Activated T-helper 1 cell treated with anti-CD3 and anti-CD28 coated beads, Interleukin-12 subunit alpha, Interleukin-12 subunit beta, Interleukin-2, Interleukin-4 antibody, amounts not matched to agents 30 ng/mL and 10 ng/mL and 1 ng/mL, durations not matched to agents 14 hours and 24 hours and 36 hours (primary cell): ENCODE results near the gene OTOG. TPM values are rescaled to one million over a fixed set of nuclear protein-coding genes. Genes with fewer than 3 reads are reported as not detected.

Experiments used
- DNase-seq: peaks from one replicate; pipeline ENCODE4 v3.0.0; 2021; ENCODE audit warnings: low spot score
- H3K27ac Mint-ChIP-seq: one replicate; pipeline ENCODE4 v1.8.0; 2021; ENCODE audit warnings: mild to moderate bottlenecking, mixed read lengths
- H3K27me3 Mint-ChIP-seq: one replicate; pipeline ENCODE4 v1.8.0; 2022; ENCODE audit warnings: mild to moderate bottlenecking, moderate library complexity, mixed read lengths; ENCODE audit not compliant: insufficient read depth
- H3K36me3 Mint-ChIP-seq: one replicate; pipeline ENCODE4 v1.8.0; 2021; ENCODE audit warnings: low read depth, mixed read lengths
- H3K4me1 Mint-ChIP-seq: one replicate; pipeline ENCODE4 v1.8.0; 2021; ENCODE audit warnings: low read depth, mixed read lengths
- H3K4me3 Mint-ChIP-seq: one replicate; pipeline ENCODE4 v1.8.0; 2021; ENCODE audit warnings: mild to moderate bottlenecking, moderate library complexity, mixed read lengths
- H3K9me3 Mint-ChIP-seq: one replicate; pipeline ENCODE4 v1.8.0; 2021; ENCODE audit warnings: mixed read lengths
- intact Hi-C: fragments of 100-400 bp; cut with micrococcal nuclease; formaldehyde crosslinking; loops from one replicate; pipeline ENCODE4 v1.15.1; 2024
- total RNA-seq: library from RNA; stranded (reverse); gene quantifications from 2 replicates; pipeline ENCODE4 v1.2.3, GENCODE V29; 2022

OTOG gene
- total RNA-seq, 1 donor from 2014 or later: not detected

- no peak overlapping the region for H3K27ac Mint-ChIP-seq
- no peaks in the 10 kb centered on the region for H3K9me3 Mint-ChIP-seq
- no peaks in the 10 kb centered on the region for H3K36me3 Mint-ChIP-seq
- peaks cover 32% of the 10 kb centered on the region for H3K27me3 Mint-ChIP-seq
- H3K4me1 Mint-ChIP-seq: no peaks in the 10 kb centered on the region
- no peak for DNase-seq
- H3K4me3 Mint-ChIP-seq: no peak overlapping the region
- intact Hi-C loops: no loop called here
These were observed 147.5 kb downstream of the OTOG start for GRCh38 chr11:17694494-17695110.

GRCh38 chr11:17695454-17696441, 148.7 kb downstream of the OTOG start:
- intact Hi-C loops: no loop called here
- H3K36me3 Mint-ChIP-seq: no peaks in the 10 kb centered on the region
- no peak overlapping the region for H3K4me3 Mint-ChIP-seq
- DNase-seq: no peak
- H3K27me3 Mint-ChIP-seq: peaks cover 32% of the 10 kb centered on the region
- H3K27ac Mint-ChIP-seq: no peak overlapping the region
- H3K9me3 Mint-ChIP-seq: no peaks in the 10 kb centered on the region
- H3K4me1 Mint-ChIP-seq: no peaks in the 10 kb centered on the region

- DNase-seq: no peak
- peaks cover 31% of the 10 kb centered on the region for H3K27me3 Mint-ChIP-seq
- intact Hi-C loops: no loop called here
- H3K27ac Mint-ChIP-seq: no peak overlapping the region
- H3K36me3 Mint-ChIP-seq: no peaks in the 10 kb centered on the region
- no peaks in the 10 kb centered on the region for H3K4me1 Mint-ChIP-seq
- no peaks in the 10 kb centered on the region for H3K9me3 Mint-ChIP-seq
- no peak overlapping the region for H3K4me3 Mint-ChIP-seq
These were observed 149.7 kb downstream of the OTOG start for GRCh38 chr11:17696741-17697140.

Other genes starting within 250 kb of the OTOG start
- 8.2 and 8.6 TPM in 2 replicates for gene NCR3LG1, start 195.5 kb upstream of the OTOG start, total RNA-seq
- 1.4 and 1.6 TPM in 2 replicates for gene KCNJ11, start 158.6 kb upstream of the OTOG start, total RNA-seq
- 0.31 TPM in 1 of 2 replicates, not detected in the other for gene ABCC8, start 70.4 kb upstream of the OTOG start, total RNA-seq
- gene USH1C, start 2.8 kb upstream of the OTOG start, total RNA-seq: not detected in 2 replicates
- gene MYOD1, start 172.3 kb downstream of the OTOG start, total RNA-seq: not detected in 2 replicates
- not detected in 2 replicates for gene KCNC1, start 187.5 kb downstream of the OTOG start, total RNA-seq